ENCODE results near the gene USP32.
"Not testable (repeated sequence)": the region's sequence is repeated elsewhere in the genome, so short reads cannot be mapped to it uniquely, and the experiment has no call there.

Gene USP32

DNA sequence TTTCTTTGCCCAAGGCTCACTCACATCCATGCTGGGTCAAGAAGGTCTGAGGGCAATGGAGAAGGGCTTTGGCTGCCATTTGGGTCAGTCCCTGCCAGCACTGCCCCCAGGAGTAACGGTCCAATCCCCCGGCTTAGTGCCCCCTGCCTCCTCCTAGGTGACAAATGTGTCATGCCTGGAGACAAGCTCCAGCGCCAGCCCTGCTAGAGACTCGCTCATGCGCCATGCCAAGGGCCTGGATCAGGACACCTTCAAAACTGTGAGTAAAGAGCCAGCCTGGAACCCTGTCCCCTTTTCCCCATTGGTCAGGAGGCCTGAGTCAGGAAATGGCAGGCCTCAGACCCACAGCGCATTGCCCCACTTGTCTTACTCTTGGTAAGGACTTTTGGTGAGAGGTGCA is 33.7 kb upstream of the USP32 start:
- Histone ChIP-seq H3K27ac (ENCODE audit: low read depth, low read length) (no peak overlapping the region), H3K36me3 (ENCODE audit: control insufficient read depth in 1 of 2, insufficient read depth in 2 of 2, low read length in 2 of 2) (no peaks in the 10 kb centered on the region), H3K27me3 (ENCODE audit: control insufficient read depth in 1 of 2, insufficient read depth in 2 of 2, low read length in 2 of 2) (no peaks in the 10 kb centered on the region), H3K9me3 (ENCODE audit: control insufficient read depth in 1 of 2, low read length in 2 of 2) (no peaks in the 10 kb centered on the region), H3K4me1 (ENCODE audit: control insufficient read depth in 1 of 2, insufficient read depth in 2 of 2, low read length in 2 of 2) (peaks cover 0 to 4% of the 10 kb centered on the region in 2 donors), H3K4me3 (ENCODE audit: low read depth in 1 of 2, low read length in 2 of 2) (no peak overlapping the region), H3K9ac (ENCODE audit: low read depth in 1 of 2, low read length in 2 of 2) (no peak overlapping the region)

GRCh38 chr17:60423865-60424264 is 31.9 kb upstream of the USP32 start:
- no peak overlapping the region for H3K9ac ChIP-seq (ENCODE audit: low read depth in 1 of 2, low read length in 2 of 2)
- no peak overlapping the region for H3K27ac ChIP-seq (ENCODE audit: low read depth, low read length)
- H3K9me3 ChIP-seq (ENCODE audit: control insufficient read depth in 1 of 2, low read length in 2 of 2) = no peaks in the 10 kb centered on the region
- H3K4me3 ChIP-seq (ENCODE audit: low read depth in 1 of 2, low read length in 2 of 2) = no peak overlapping the region
- peaks cover 0 to 4% of the 10 kb centered on the region in 2 donors for H3K4me1 ChIP-seq (ENCODE audit: control insufficient read depth in 1 of 2, insufficient read depth in 2 of 2, low read length in 2 of 2)
- H3K27me3 ChIP-seq (ENCODE audit: control insufficient read depth in 1 of 2, insufficient read depth in 2 of 2, low read length in 2 of 2) = no peaks in the 10 kb centered on the region
- H3K36me3 ChIP-seq (ENCODE audit: control insufficient read depth in 1 of 2, insufficient read depth in 2 of 2, low read length in 2 of 2) = no peaks in the 10 kb centered on the region

GRCh38 chr17:60422162-60422665 is 30.3 kb upstream of the USP32 start, which contains the start of gene CHCT1:
CHCT1 (plus strand) TSS chr17:60422489; CDS start chr17:60422593, 104 bp downstream.
- Histone ChIP-seq H3K9ac (ENCODE audit: low read depth in 1 of 2, low read length in 2 of 2) (peak within 1 kb of the TSS; percentile 26 to 57), H3K27me3 (ENCODE audit: control insufficient read depth in 1 of 2, insufficient read depth in 2 of 2, low read length in 2 of 2) (no peaks in the 10 kb centered on the region), H3K36me3 (ENCODE audit: control insufficient read depth in 1 of 2, insufficient read depth in 2 of 2, low read length in 2 of 2) (no peaks in the 10 kb centered on the region), H3K9me3 (ENCODE audit: control insufficient read depth in 1 of 2, low read length in 2 of 2) (no peaks in the 10 kb centered on the region), H3K27ac (ENCODE audit: low read depth, low read length) (no peak within 1 kb of the TSS), H3K4me3 (ENCODE audit: low read depth in 1 of 2, low read length in 2 of 2) (peak within 1 kb of the TSS; percentile 71 to 73), H3K4me1 (ENCODE audit: control insufficient read depth in 1 of 2, insufficient read depth in 2 of 2, low read length in 2 of 2) (peaks cover 0 to 4% of the 10 kb centered on the region in 2 donors)

DNA sequence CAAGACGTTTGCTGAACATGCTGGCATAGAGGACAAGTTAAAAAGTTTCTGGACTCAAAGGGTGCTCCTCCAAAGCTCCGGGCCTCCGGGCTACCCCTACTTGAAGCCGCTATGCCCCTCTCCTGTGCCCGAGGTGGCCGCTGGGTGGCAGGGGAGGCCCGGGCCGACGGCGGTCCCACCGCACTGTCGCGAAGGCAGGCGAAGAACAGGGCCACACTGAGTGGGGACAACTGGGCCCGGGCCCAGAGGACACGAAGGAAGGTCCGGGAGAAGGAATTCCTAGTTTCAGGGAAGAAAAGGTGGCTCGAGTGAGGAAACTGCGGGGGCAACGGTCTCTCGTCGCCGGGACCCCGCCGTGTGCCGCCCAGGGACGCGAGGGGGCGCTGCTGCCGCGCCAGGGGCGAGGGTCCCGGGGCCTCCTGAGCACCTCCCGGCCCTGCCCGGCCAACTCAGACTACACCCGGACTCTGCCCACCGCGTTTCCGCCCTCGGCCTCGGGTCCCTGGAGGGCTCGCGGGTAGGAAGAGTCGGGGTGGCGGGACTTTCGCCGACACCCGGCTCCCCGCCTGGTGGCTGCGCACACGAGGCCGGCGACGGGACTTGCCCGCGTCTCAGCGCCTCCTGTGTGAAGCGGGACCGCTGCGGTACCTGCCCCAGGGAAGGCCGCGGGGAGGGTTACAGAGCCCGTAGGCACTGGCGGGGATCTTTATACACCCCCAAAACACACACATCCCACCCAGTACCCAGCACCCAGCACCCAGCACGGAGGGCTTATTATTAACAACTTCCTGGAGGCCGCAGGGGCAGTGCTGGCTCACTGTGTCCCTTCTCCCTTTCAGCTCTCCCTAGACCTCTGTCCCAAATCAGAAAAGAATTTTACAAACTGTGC is 29.6 kb upstream of the USP32 start:
- Histone ChIP-seq H3K4me3 (ENCODE audit: low read depth in 1 of 2, low read length in 2 of 2) (peak overlapping the region; percentile 71 to 73), H3K27me3 (ENCODE audit: control insufficient read depth in 1 of 2, insufficient read depth in 2 of 2, low read length in 2 of 2) (no peaks in the 10 kb centered on the region), H3K27ac (ENCODE audit: low read depth, low read length) (no peak overlapping the region), H3K4me1 (ENCODE audit: control insufficient read depth in 1 of 2, insufficient read depth in 2 of 2, low read length in 2 of 2) (peaks cover 0 to 4% of the 10 kb centered on the region in 2 donors), H3K9ac (ENCODE audit: low read depth in 1 of 2, low read length in 2 of 2) (peak overlapping the region; percentile 26 to 57), H3K9me3 (ENCODE audit: control insufficient read depth in 1 of 2, low read length in 2 of 2) (no peaks in the 10 kb centered on the region), H3K36me3 (ENCODE audit: control insufficient read depth in 1 of 2, insufficient read depth in 2 of 2, low read length in 2 of 2) (no peaks in the 10 kb centered on the region)

DNA sequence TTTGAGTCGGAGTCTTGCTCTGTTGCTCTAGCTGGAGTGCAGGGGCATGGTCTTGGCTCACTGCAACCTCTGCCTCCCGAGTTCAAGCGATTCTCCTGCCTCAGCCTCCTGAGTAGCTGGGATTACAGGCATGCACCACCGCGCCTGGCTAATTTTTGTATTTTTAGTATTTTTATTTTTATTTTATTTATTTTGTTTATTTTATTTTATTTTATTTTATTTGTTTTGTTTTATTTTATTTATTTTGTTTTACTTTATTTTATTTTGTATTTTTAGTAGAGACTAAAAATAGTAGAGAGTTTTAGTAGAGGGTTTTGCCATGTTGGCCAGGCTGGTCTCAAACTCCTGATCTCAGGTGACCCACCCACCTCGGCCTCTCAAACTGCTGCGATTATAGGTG is 27.9 kb upstream of the USP32 start:
- not testable (repeated sequence) for H3K27ac ChIP-seq (ENCODE audit: low read depth, low read length); H3K4me3 ChIP-seq (ENCODE audit: low read depth in 1 of 2, low read length in 2 of 2); H3K36me3 ChIP-seq (ENCODE audit: control insufficient read depth in 1 of 2, insufficient read depth in 2 of 2, low read length in 2 of 2); H3K4me1 ChIP-seq (ENCODE audit: control insufficient read depth in 1 of 2, insufficient read depth in 2 of 2, low read length in 2 of 2); H3K9ac ChIP-seq (ENCODE audit: low read depth in 1 of 2, low read length in 2 of 2); H3K9me3 ChIP-seq (ENCODE audit: control insufficient read depth in 1 of 2, low read length in 2 of 2); H3K27me3 ChIP-seq (ENCODE audit: control insufficient read depth in 1 of 2, insufficient read depth in 2 of 2, low read length in 2 of 2)

- not testable (repeated sequence) for H3K27me3 ChIP-seq (ENCODE audit: control insufficient read depth in 1 of 2, insufficient read depth in 2 of 2, low read length in 2 of 2); H3K27ac ChIP-seq (ENCODE audit: low read depth, low read length); H3K9me3 ChIP-seq (ENCODE audit: control insufficient read depth in 1 of 2, low read length in 2 of 2); H3K4me1 ChIP-seq (ENCODE audit: control insufficient read depth in 1 of 2, insufficient read depth in 2 of 2, low read length in 2 of 2); H3K36me3 ChIP-seq (ENCODE audit: control insufficient read depth in 1 of 2, insufficient read depth in 2 of 2, low read length in 2 of 2); H3K4me3 ChIP-seq (ENCODE audit: low read depth in 1 of 2, low read length in 2 of 2); H3K9ac ChIP-seq (ENCODE audit: low read depth in 1 of 2, low read length in 2 of 2)
These were observed 27.1 kb upstream of the USP32 start for GRCh38 chr17:60419003-60419402.

DNA sequence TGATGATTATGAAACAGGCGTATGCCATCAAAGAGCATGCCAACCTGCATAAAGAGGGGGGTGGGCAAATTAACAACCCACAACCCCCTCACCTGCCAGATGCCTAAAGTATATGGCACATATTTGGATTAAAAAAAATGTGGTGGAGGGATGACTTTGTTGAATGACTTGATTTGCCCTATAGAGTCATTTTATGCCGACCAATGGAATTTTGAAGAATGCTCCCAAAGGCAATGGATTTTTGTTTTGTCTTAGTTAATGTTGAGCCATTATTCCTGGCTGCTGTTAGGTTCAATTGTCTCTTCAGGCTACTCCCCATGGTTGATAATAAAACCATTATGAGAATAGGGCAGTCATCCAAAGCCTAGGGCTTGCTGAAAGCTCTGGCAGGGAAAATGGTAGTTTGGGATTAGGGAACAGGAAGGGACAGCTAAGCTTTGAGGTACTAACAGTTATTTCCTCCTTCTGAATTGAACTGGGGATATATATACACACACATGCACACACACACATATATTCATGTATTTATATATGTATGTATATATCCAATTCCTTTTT is 24.5 kb upstream of the USP32 start:
- Histone ChIP-seq H3K9me3 (ENCODE audit: control insufficient read depth in 1 of 2, low read length in 2 of 2) (no peaks in the 10 kb centered on the region), H3K36me3 (ENCODE audit: control insufficient read depth in 1 of 2, insufficient read depth in 2 of 2, low read length in 2 of 2) (no peaks in the 10 kb centered on the region), H3K4me1 (ENCODE audit: control insufficient read depth in 1 of 2, insufficient read depth in 2 of 2, low read length in 2 of 2) (peaks cover 0 to 4% of the 10 kb centered on the region in 2 donors), H3K4me3 (ENCODE audit: low read depth in 1 of 2, low read length in 2 of 2) (no peak overlapping the region), H3K9ac (ENCODE audit: low read depth in 1 of 2, low read length in 2 of 2) (no peak overlapping the region), H3K27me3 (ENCODE audit: control insufficient read depth in 1 of 2, insufficient read depth in 2 of 2, low read length in 2 of 2) (no peaks in the 10 kb centered on the region), H3K27ac (ENCODE audit: low read depth, low read length) (no peak overlapping the region)

- Histone ChIP-seq H3K4me3 (ENCODE audit: low read depth in 1 of 2, low read length in 2 of 2) (no peak overlapping the region), H3K36me3 (ENCODE audit: control insufficient read depth in 1 of 2, insufficient read depth in 2 of 2, low read length in 2 of 2) (no peaks in the 10 kb centered on the region), H3K4me1 (ENCODE audit: control insufficient read depth in 1 of 2, insufficient read depth in 2 of 2, low read length in 2 of 2) (no peaks in the 10 kb centered on the region), H3K9me3 (ENCODE audit: control insufficient read depth in 1 of 2, low read length in 2 of 2) (no peaks in the 10 kb centered on the region), H3K9ac (ENCODE audit: low read depth in 1 of 2, low read length in 2 of 2) (no peak overlapping the region), H3K27ac (ENCODE audit: low read depth, low read length) (no peak overlapping the region), H3K27me3 (ENCODE audit: control insufficient read depth in 1 of 2, insufficient read depth in 2 of 2, low read length in 2 of 2) (no peaks in the 10 kb centered on the region)
These were observed 23.2 kb upstream of the USP32 start for GRCh38 chr17:60415146-60415545.

DNA sequence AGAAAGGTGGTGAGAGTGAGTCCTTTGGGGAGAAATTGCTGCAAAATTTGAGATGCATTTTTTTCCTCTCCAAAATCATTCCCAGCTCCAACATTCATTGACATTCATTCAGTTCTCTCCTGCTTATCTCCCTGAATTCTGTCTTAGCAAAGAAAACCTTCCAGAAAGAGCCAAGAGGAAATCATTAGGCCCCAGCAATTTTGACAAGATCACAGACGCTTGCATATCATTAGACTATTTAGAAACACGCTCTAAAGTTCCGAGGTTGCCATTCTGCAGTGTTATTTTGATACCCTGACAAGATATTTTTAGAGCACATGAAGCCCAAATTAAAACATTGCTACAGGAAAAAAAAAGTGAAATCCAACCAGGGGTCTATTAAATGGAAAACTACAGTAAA is 20.8 kb upstream of the USP32 start:
- Histone ChIP-seq H3K9ac (ENCODE audit: low read depth in 1 of 2, low read length in 2 of 2) (no peak overlapping the region), H3K9me3 (ENCODE audit: control insufficient read depth in 1 of 2, low read length in 2 of 2) (no peaks in the 10 kb centered on the region), H3K4me3 (ENCODE audit: low read depth in 1 of 2, low read length in 2 of 2) (no peak overlapping the region), H3K36me3 (ENCODE audit: control insufficient read depth in 1 of 2, insufficient read depth in 2 of 2, low read length in 2 of 2) (no peaks in the 10 kb centered on the region), H3K27me3 (ENCODE audit: control insufficient read depth in 1 of 2, insufficient read depth in 2 of 2, low read length in 2 of 2) (no peaks in the 10 kb centered on the region), H3K27ac (ENCODE audit: low read depth, low read length) (no peak overlapping the region), H3K4me1 (ENCODE audit: control insufficient read depth in 1 of 2, insufficient read depth in 2 of 2, low read length in 2 of 2) (no peaks in the 10 kb centered on the region)

DNA sequence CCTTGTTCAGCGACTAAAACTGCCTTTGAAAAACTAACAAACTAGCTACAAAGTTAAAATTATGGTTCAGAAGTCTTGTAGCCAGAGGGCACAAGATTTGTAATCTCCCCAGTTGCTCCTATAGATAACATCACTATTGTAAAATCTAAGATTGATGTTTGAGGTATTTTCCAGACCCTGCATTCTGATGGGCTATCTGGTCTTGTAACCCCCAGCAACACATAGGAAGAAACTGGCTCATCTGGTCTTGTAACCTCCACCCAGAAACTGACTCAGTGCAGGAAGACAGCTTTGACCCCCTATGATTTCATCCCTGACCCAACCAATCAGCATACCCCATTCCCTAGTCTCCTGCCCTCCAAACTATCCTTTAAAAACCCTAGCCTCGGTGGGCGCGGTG is 18.1 kb upstream of the USP32 start:
- Histone ChIP-seq H3K27ac (ENCODE audit: low read depth, low read length) (no peak overlapping the region), H3K4me3 (ENCODE audit: low read depth in 1 of 2, low read length in 2 of 2) (no peak overlapping the region), H3K27me3 (ENCODE audit: control insufficient read depth in 1 of 2, insufficient read depth in 2 of 2, low read length in 2 of 2) (no peaks in the 10 kb centered on the region), H3K9ac (ENCODE audit: low read depth in 1 of 2, low read length in 2 of 2) (no peak overlapping the region), H3K36me3 (ENCODE audit: control insufficient read depth in 1 of 2, insufficient read depth in 2 of 2, low read length in 2 of 2) (no peaks in the 10 kb centered on the region), H3K9me3 (ENCODE audit: control insufficient read depth in 1 of 2, low read length in 2 of 2) (no peaks in the 10 kb centered on the region), H3K4me1 (ENCODE audit: control insufficient read depth in 1 of 2, insufficient read depth in 2 of 2, low read length in 2 of 2) (no peaks in the 10 kb centered on the region)

Data from duodenal mucosa (tissue), 2 donors.